B cell (primary cell): Measurements from ENCODE around the gene GRIP2. TPM values are rescaled to one million over a fixed set of nuclear protein-coding genes. Genes with fewer than 3 reads are reported as not detected.

Source experiments
- ATAC-seq: fragments of 200-7000 bp; cut with Tn5 transposase; one replicate; pipeline ENCODE4 v1.10.0; 2021; ENCODE audit warnings: low read depth, mild to moderate bottlenecking, moderate number of reproducible peaks, moderate library complexity
- CTCF ChIA-PET: fragments of 350-600 bp; sonication (Branson Sonifier 250); formaldehyde crosslinking; loops from one replicate; lab custom pipeline; 2021; ENCODE audit warnings: antibody characterized with exemption, inconsistent platforms; lab: Charles Lee
- POLR2A ChIA-PET: fragments of 350-600 bp; sonication (Branson Sonifier 250); formaldehyde crosslinking; loops from one replicate; lab custom pipeline; 2021; ENCODE audit warnings: antibody characterized with exemption; lab: Charles Lee
- DNase-seq: peaks from one replicate; pipeline ENCODE4 v3.0.0; 2013
- H2AFZ ChIP-seq: 2 replicates; pipeline ENCODE4 v1.6.1; 2012; ENCODE audit warnings: mild to moderate bottlenecking, low read depth, low read length; ENCODE audit not compliant: insufficient read depth, poor library complexity, severe bottlenecking
- H3K27ac ChIP-seq, 2 donors: 1 replicate in 1 of 2; 2 replicates in 1 of 2; pipeline ENCODE4 v1.5.1; 2012 to 2013; ENCODE audit warnings: low read length in 2 of 2, mild to moderate bottlenecking in 2 of 2, moderate library complexity in 1 of 2
- H3K27me3 ChIP-seq, 4 experiments: fragments of 200-600 bp in 1 of 4; sonication (generic) in 1 of 4; replicated peaks in 1 of 4; 1 replicate in 2 of 4; 2 replicates in 2 of 4; pipeline versions ENCODE4 v1.6.1 to v1.7.0; 2013 to 2016; ENCODE audit warnings: low read length in 3 of 4, mild to moderate bottlenecking in 2 of 4, mixed read lengths in 1 of 4, moderate library complexity in 1 of 4; ENCODE audit not compliant: insufficient read depth in 4 of 4, control insufficient read depth in 3 of 4; ENCODE audit errors: control extremely low read depth in 1 of 4
- H3K36me3 ChIP-seq, 2 experiments: replicated peaks in 1 of 2; 1 replicate in 1 of 2; 2 replicates in 1 of 2; pipeline versions ENCODE4 v1.6.1 to v1.7.1; 2013; ENCODE audit warnings: low read length in 1 of 2; ENCODE audit not compliant: insufficient read depth in 2 of 2, control insufficient read depth in 1 of 2; ENCODE audit errors: control extremely low read depth in 1 of 2, extremely low read depth in 1 of 2
- H3K4me1 ChIP-seq, 2 donors: fragments of 200-600 bp in 1 of 2; sonication (generic) in 1 of 2; 1 replicate in 1 of 2; 2 replicates in 1 of 2; pipeline versions ENCODE4 v1.5.1 to v1.6.1; 2013 to 2017; ENCODE audit warnings: low read length in 2 of 2; ENCODE audit not compliant: control insufficient read depth in 2 of 2, insufficient read depth in 2 of 2
- H3K4me2 ChIP-seq: replicated peaks from 2 replicates; pipeline ENCODE3; 2012; ENCODE audit warnings: mild to moderate bottlenecking, low read depth, low read length; ENCODE audit not compliant: poor library complexity, severe bottlenecking
- H3K4me3 ChIP-seq, 5 experiments: fragments of 200-600 bp in 1 of 5; sonication (generic) in 1 of 5; 1 replicate in 3 of 5; 2 replicates in 2 of 5; pipeline versions ENCODE4 v1.5.1 to v1.7.0; 2011 to 2016; ENCODE audit warnings: low read length in 4 of 5, mild to moderate bottlenecking in 4 of 5, low read depth in 2 of 5, control low read depth in 1 of 5, moderate library complexity in 1 of 5; ENCODE audit not compliant: insufficient read depth in 1 of 5; ENCODE audit errors: control extremely low read depth in 1 of 5, extremely low read depth in 1 of 5
- H3K79me2 ChIP-seq: fragments of 200-600 bp; sonication (generic); one replicate; pipeline ENCODE4 v1.6.0; 2016; ENCODE audit warnings: low read length; ENCODE audit not compliant: control insufficient read depth, insufficient read depth
- H3K9ac ChIP-seq: fragments of 200-600 bp; sonication (generic); 2 replicates; pipeline ENCODE4 v1.6.1; 2017; ENCODE audit warnings: mild to moderate bottlenecking, low read length, moderate library complexity
- H3K9me3 ChIP-seq, 3 donors: one replicate each; pipeline versions ENCODE4 v1.6.1 to v1.7.1; 2013; ENCODE audit warnings: low read length in 2 of 3; ENCODE audit not compliant: control insufficient read depth in 2 of 3, insufficient read depth in 1 of 3; ENCODE audit errors: control extremely low read depth in 1 of 3
- H4K20me1 ChIP-seq: 2 replicates; pipeline ENCODE4 v1.6.0; 2012; ENCODE audit warnings: mild to moderate bottlenecking, low read length; ENCODE audit not compliant: insufficient read depth, control insufficient read depth, poor library complexity, severe bottlenecking
- H3K27ac Mint-ChIP-seq: one replicate; pipeline ENCODE4 v1.8.0; 2021; ENCODE audit warnings: mixed read lengths
- H3K27me3 Mint-ChIP-seq: one replicate; pipeline ENCODE4 v1.8.0; 2021; ENCODE audit warnings: mixed read lengths
- H3K4me1 Mint-ChIP-seq: one replicate; pipeline ENCODE4 v1.8.0; 2021; ENCODE audit warnings: mixed read lengths
- H3K4me3 Mint-ChIP-seq: one replicate; pipeline ENCODE4 v1.8.0; 2021; ENCODE audit warnings: mixed read lengths
- H3K9me3 Mint-ChIP-seq: one replicate; pipeline ENCODE4 v1.8.0; 2022; ENCODE audit warnings: mixed read lengths; ENCODE audit not compliant: insufficient read depth
- EZH2 ChIP-seq: IDR thresholded peaks from 2 replicates; pipeline ENCODE4 v1.6.1; 2012; ENCODE audit warnings: borderline replicate concordance, low read depth, mild to moderate bottlenecking, moderate library complexity, low read length; ENCODE audit not compliant: insufficient read depth, poor library complexity, severe bottlenecking
- WGBS: methylation state at CpG from one replicate; pipeline ENCODE4 v1.1.5; 2013; ENCODE audit warnings: missing lambda C conversion rate; ENCODE audit not compliant: insufficient coverage; 5-methylcytosine and 5-hydroxymethylcytosine counted together
- intact Hi-C: fragments of 100-400 bp; cut with micrococcal nuclease; formaldehyde crosslinking; loops from one replicate; pipeline ENCODE4 v1.10.0; 2022
- polyA plus RNA-seq: library from polyadenylated mRNA; depleted of rRNA; stranded (reverse); fragments of >200 nt; gene quantifications from 2 replicates; pipeline ENCODE4 v1.2.3, GENCODE V29; 2012
- total RNA-seq, 2 donors: library from RNA; stranded (reverse); fragments of 120-200 nt in 1 of 2; gene quantifications; 1 replicate in 1 of 2; 2 replicates in 1 of 2; pipeline versions ENCODE4 v1.2.3 to v1.2.4, GENCODE V29; 2013 to 2022
- TF ChIP-seq, protein P1 (sequence below): fragments of 200-600 bp; IDR thresholded peaks from one replicate; pipeline ENCODE4 v1.8.0; 2022; ENCODE audit warnings: antibody characterized with exemption, mild to moderate bottlenecking

Gene GRIP2
- total and polyA plus RNA-seq, 2 donors (not counting 1 experiment from before 2014, with no cell fraction given), result not detected

DNA sequence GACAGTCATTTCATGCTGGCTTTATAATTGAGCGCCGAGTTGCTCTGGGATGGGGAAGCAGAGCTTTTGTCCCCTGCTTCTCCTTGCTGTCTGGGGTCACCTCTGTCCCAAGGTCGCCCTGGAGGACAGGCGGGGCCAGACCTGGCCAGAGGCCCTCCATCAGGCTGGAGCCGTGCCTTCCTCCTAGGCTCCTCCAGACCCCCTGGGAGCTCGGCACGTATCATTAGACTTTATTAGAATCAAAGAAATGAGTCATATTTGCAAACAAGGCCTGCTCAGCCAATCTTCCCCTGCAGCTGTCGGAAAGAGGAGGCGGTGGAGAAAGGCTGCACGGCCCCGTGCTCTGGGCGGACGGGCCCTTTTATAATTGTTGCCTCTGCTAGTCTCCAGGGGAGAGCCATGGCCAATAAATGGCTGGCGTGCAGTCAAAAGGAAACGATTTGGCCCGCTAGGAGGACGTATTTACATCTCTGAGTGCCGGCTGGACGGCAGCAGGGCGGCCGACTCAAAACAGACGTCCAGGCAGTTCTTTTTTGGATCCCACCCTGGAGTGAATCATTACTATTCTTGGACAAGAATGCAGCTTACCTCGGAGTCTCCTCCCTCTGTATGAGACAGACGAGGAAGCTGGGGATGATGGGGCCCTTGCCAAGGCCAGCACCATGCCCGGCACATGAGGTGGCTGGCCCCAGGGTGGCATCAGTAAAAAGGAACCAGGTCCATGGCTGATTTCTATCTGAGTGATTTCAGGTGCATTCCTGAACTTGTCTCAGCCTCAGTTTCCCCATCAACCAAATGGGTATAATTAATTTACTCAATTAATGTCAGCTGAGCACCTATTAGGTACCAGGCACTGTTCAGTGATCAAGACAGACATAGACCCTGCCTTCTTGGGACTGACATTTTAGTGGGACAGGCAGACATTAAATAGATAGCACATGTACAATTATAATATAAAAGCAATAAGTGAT lies 87.1 kb downstream of the GRIP2 start:
- CTCF ChIA-PET, result interaction anchor here (1.1 to 1.7 kb wide), 4 partner anchors 8 to 52 kb away, joined by 3 to 7 read pairs (median 3); no protein-coding TSS in a partner anchor
- no peaks in the 10 kb centered on the region for H3K4me1 ChIP-seq
- no peak overlapping the region for H3K4me3 ChIP-seq
- H3K27ac ChIP-seq, result peak overlapping the region in 1 of 2 donors; percentile 5
- Mint-ChIP-seq H3K4me3 (no peak overlapping the region), H3K4me1 (peaks cover 14% of the 10 kb centered on the region), H3K27ac (peak overlapping the region; percentile 88), H3K27me3 (no peaks in the 10 kb centered on the region), H3K9me3 (no peaks in the 10 kb centered on the region)
- no peaks in the 10 kb centered on the region for H3K79me2 ChIP-seq
- DNase-seq (no peak), ATAC-seq (no peak)
- H3K9ac ChIP-seq, result no peak overlapping the region
- intact Hi-C loops, result no loop called here
- H4K20me1 ChIP-seq, result no peaks in the 10 kb centered on the region
- H3K36me3 ChIP-seq, result peaks cover 0 to 57% of the 10 kb centered on the region in 2 experiments
- TF ChIP-seq EZH2, result no peak
- TF ChIP-seq, protein P1, sequence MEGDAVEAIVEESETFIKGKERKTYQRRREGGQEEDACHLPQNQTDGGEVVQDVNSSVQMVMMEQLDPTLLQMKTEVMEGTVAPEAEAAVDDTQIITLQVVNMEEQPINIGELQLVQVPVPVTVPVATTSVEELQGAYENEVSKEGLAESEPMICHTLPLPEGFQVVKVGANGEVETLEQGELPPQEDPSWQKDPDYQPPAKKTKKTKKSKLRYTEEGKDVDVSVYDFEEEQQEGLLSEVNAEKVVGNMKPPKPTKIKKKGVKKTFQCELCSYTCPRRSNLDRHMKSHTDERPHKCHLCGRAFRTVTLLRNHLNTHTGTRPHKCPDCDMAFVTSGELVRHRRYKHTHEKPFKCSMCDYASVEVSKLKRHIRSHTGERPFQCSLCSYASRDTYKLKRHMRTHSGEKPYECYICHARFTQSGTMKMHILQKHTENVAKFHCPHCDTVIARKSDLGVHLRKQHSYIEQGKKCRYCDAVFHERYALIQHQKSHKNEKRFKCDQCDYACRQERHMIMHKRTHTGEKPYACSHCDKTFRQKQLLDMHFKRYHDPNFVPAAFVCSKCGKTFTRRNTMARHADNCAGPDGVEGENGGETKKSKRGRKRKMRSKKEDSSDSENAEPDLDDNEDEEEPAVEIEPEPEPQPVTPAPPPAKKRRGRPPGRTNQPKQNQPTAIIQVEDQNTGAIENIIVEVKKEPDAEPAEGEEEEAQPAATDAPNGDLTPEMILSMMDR, result no peak
- no peak overlapping the region for H3K4me2 ChIP-seq
- H2AFZ ChIP-seq, result no peak overlapping the region
- no peaks in the 10 kb centered on the region for H3K9me3 ChIP-seq
- H3K27me3 ChIP-seq, result no peaks in the 10 kb centered on the region
- 97% methylated on average over 25 of the region's 25 CpGs for WGBS
- POLR2A ChIA-PET, result no interaction called here
